HG03439 (cell line): ENCODE measurements around the gene AAK1.
"Not testable (repeated sequence)": the region's sequence is repeated elsewhere in the genome, so short reads cannot be mapped to it uniquely, and the experiment has no call there.

Experiments used
- ATAC-seq: cut with Tn5 transposase; IDR thresholded peaks from one replicate; pipeline ENCODE4 v1.9.1; 2021; ENCODE audit warnings: mild to moderate bottlenecking, moderate library complexity; ENCODE audit not compliant: unreplicated experiment

AAK1 gene

DNA sequence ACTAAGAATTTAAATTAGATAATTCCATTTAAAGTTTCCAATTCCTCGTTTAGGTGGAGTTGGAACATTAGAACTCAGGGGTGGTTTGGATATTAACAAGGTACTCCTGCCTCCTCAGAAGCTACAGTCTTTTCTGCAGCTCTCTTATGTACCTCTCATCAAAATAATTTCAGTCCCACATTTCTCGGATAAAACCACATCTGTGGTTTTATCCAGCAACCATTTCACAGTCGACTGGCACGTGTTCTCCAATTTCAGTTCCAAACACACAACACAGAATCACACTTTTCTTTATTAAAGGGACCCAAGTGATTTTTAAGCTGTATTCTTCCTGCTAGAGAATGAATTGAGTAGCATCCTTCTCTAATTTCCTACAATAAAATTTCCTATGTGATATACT lies 183.6 kb downstream of the AAK1 start:
- no peak for ATAC-seq

DNA sequence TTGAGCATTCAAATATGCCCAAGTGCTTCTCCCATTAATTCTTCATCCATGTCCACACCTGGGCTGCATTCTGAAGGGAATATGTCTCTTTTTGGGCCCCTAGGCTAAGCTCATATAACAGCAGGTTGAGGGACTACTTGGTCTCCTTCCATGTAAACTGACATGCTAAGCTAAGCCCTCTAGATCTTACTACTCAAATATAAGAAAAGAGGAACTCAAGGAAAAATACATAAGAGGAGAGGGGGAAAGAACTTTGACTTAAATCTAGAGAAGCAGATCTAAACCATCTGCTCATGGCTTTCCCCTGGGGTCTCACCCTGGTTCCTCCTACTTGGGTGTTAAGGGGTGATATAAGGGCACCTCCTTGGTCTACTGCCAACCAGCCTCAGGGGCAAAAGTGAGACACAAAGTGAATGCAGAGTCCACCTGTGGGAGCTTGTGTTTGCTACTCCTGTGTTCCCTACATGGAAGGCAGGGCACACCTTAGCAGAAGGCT lies 186.5 kb downstream of the AAK1 start:
- no peak for ATAC-seq

DNA sequence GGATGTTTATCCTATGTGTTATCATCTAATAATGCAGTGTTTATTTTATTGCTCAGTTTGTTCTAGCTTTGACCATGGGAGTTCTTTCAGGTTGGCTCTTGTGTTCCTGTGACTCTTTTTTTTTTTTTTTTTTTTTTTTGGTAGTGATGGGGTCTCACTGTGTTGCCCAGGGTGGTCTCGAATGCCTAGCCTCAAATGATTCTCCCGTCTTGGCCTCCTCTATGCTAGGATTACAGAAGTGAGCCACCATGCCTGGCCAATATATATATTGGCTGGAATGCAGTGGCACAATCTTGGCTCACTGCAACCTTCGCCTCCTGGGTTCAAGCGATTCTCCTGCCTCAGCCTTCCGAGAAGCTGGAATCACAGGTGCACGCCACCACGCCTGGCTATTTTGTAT lies 187.4 kb downstream of the AAK1 start:
- ATAC-seq, result no peak

DNA sequence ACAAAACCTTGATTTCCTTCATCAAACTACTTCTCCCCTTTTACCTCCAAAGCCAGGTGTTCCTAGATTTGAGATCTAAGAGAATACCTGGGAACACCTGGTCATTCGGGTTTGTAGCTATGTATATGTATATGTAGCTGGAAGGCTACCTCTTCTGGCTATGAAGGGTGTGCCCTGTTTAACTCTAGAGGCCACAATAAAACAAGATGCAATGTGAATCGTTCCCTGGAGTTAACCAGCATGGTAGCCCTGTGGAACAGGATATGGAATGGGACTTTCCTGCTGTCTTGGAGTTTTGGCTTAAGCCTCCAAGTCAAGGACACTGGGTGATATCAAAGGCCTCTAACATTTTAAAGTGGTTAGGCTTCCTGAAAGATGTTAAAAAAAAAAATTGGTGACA lies 188.6 kb downstream of the AAK1 start:
- no peak for ATAC-seq

DNA sequence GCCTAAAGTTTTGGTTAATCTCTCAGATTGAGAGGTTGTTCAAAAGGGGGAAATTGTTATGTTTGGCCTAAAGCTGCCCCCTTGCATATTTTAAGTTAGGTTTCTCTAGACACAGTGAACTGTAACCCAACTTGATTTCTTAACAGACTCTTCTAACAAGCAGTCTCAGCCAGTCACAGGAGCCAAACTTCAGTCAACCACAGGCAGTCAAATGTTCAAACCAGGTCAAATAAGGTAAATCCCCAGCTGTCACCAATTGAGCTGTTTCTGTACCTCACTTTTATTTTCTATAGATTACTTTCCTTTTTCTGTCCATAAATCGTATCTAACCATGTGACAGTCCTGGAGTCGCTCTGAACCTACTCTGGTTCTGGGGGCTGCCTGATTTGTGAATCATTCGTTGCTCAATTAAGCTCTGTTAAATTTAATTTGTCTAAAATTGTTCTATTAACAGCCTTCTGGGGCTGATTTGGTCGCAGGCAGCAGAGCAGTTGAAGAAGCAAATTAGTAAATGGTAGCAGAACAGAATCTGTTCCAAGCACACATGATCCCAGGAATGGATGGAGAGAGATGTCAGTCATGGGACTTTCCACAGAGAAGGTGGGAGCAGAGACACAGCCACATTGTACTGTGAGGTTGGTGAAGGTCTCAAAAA lies 189.9 kb downstream of the AAK1 start:
- peak; percentile 89 for ATAC-seq

DNA sequence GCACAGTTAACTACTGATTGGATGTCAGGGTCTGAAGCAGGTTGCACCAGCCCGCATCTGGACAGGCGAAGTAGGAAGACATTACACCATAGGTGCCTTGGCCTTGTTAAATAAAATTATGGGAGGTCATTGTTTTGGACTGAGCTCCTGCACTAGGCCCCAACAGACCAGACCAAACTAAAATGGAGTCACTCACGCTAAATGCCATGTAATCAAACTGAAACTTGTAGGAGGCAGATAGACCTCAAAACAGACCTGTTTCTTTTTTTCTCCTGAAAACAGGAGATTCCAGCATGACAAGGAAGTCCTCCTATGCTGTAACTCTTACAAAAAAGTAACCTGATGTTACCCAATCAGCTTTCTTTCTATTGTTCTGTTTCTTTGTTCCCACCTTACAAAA lies 190.9 kb downstream of the AAK1 start:
- no peak for ATAC-seq

DNA sequence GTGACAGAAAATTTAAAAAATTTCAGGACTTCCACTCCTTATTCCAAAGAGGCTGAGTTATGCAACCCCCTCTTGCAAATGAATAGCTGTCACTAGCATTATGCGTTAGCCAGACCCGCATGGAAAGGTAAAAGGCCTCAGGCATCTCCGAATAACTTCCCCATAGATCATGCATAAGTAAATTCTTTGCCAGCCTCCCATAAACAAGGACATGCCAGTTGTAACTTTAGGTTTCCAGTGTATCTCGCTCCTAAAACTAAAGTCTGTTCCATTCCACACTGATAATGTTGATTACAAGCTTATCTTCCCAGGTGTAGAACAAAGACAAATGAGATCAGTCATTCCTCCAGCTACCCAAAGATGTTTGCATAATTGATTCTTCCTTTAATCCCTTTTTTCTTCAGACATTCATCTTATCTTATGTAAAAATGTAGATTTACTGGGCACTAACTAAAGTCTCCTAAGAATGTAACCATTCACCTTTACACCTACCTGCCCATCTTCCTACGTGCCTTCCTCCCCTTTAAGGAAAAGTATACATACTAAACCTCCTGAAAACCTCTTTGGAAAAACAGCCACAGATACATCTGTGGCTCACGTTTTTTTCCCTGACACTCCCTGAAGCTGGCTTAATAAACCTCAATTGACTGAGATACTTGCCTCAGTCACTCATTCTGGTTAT lies 192.7 kb downstream of the AAK1 start:
- no peak for ATAC-seq

DNA sequence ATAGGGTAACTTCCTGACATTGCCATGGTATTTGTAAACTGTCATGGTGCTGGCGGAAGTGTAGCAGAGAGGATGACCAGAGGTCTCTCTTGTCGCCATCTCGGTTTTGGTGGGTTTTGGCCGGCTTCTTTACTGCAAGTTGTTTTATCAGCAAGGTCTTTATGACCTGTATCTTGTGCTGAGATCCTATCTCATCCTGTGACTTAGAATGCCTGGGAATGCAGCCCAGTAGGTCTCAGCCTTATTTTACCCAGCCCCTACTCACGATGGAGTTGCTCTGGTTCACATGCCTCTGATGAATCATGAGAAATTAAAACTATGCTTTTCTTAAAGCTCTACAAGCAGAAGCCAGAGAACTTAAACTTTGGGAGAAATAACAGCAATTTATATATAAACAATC lies 193.6 kb downstream of the AAK1 start:
- no peak for ATAC-seq

DNA sequence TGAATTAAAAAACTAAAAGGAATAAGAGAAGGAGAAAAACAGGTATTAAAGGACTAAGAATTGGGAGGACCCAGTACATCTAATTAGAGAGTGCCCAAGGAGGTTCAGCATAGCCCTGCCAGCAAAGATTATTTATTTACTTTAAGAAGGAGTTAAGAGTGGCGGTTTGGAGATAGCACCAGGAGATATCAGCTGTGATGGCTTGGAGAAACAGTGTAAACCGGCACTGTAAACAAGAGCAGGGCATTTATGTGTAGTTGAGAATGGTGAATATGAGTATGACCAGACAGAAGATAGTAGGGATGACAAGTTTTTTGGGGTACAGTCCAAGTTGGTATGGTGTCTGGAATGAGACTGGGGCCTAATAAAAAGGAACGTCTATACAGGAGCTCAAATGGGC lies 199.9 kb downstream of the AAK1 start:
- ATAC-seq, result not testable (repeated sequence)

DNA sequence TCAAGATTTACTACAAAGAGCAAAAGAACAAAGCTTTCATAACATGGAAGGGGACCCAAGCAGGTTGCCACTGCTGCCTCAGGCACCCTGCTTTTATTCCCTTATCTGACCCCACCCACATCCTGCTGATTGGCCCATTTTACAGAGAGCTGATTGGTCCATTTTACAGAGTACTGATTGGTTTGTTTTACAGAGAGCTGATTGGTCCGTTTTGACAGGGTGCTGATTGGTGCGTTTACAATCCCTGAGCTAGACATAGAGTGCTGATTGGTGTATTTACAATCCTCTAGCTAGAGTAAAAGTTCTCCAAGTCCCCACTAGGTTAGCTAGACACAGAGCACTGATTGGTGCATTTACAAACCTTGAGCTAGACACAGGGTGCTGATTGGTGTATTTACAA lies 204.0 kb downstream of the AAK1 start:
- ATAC-seq, result not testable (repeated sequence)

DNA sequence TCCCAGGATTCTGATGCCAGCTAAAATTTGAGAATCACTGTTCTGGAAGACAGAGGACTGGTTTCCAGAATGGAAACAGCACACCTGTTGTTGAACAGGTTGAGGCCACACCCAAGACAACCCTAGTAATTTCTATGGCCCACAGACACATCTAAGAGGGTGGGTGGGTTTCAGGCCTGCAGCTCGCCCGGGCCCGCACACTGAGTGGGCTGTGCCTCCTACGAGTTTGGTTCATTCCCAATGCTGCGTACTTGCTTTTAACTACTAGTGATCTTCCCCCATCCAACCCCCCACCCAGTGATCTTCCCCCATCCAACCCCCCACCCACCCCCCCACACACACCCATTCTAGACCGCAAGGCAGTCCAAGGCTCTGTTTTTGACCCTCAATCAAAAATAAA lies 205.0 kb downstream of the AAK1 start:
- no peak for ATAC-seq

DNA sequence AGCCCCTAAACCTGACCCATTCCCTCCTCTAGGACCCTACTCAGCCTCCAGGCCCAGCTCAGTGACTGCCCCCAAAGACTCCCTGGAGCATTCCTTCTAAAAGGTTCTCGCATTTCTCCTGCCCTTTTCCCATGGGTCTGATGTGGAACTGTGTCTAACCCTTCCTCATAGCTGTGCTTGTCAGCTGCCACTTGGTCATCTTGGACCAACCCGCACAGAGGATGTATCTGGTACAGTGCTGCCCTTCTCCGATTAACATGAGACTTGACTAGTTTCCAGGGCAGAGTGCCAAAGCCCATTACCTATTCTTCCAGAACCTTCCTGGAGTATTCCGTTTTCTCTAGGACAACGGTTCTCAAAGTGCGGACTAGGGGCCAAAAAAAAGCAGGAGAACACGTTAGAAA lies 205.8 kb downstream of the AAK1 start:
- no peak for ATAC-seq

DNA sequence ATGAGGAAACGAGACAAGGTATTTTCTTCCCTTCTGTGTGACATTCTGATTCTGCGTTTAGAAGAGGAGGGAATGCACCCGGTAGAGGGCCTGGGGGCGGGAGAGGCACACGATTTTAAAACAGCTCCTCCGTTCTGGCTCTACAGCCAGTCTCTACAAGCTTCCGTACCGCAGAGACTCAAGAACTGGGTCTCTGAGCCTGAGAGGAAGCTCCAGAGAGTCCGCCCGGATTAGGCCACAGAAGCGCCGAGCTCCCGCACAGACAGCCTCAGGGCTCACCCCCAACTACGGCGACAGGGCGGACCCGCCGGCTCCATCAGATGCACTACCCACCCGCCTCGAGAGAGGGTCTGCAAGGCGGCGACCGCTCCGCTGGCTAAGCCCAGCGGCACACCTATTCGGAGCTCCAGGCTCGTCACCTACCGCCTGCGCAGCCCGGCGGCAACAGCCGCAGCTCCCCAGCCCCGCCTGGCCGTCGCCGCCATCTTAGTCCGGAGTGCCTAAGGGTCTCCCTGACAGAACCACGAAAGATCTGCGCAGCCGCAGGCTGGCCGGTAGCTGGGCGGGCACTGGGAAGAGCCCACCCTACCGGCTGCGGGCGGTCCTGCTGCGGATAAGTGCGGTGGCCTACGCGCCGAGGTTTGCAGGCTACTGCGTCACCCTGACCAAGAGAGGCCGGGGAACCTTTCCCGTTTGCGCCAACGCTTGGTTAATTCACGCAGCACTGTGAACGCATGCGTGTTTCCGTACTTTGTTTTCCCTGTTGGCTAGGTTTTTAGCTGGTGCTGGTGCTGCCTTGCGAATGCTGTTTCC lies 206.4 kb downstream of the AAK1 start, which contains the start of gene NFU1:
Gene NFU1, minus strand, starts transcription at position 498 of the 813 bp plus-strand sequence. Its CDS starts 13 bp downstream, at position 485.
- peak; percentile 98 for ATAC-seq

DNA sequence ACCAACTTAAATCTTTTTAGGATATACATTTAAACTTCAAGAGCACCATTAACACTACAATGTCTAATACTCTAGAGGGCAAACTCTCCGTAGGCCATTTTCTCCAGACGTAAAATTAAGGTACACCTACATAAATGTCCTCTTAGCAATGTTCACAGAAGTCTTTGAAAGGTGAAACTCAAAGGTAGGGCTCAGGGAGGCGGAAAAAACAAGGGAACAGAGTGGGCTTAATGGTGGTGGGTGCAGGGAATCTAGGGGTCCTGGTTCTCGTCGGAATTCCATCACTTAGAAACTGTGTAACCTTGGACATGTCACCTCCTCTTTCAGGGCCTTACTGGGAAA lies 207.0 kb downstream of the AAK1 start:
- ATAC-seq, result no peak

DNA sequence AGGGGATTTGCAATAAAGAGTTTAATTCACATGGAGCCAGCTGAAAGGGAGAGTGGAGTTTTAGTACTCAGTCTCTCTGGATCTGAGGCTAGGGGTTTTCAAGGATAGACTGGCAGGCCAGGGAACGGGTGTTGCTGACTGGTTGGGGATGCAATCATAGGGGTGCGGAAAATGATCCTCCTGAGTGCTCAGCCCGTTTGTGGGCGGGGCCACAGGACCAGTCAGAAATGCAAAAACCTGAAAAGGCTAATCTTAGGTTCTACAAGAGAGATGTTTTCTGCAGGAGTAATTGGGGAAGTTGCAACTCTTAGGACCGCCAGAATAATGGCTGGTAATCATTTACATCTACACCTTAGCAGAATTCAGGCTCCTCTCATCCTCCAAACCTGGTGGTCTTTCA lies 208.8 kb downstream of the AAK1 start:
- ATAC-seq, result no peak

DNA sequence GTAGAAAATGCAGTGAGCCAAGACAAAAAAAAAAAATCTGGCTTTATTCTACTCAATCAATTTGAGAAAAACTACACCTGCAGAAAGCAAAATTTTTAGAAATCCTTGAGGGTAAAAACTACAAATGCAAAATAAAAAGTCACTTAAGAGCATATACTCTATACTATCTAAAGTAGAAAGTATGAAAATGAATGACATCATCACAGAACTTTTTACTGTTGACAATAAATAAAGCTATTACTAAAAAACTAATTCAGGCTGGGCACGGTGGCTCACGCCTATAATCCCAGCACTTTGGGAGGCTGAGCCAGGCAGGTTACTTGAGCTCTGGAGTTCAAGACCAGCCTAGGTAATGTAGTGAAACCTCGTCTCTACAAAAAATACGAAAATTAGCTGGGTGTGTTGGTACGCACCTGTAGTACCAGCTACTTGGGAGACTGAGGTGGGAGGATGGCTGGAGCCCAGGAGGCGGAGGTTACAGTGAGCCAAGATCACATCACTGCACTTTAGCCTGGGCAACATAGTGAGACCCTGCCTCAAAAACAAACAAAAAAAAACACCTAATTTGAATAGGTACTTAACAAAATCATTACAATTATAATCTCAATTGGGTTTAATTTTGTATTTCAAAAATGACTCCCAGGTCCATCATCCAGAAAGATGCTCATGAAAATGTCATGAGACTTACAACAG lies 213.9 kb downstream of the AAK1 start:
- no peak for ATAC-seq

DNA sequence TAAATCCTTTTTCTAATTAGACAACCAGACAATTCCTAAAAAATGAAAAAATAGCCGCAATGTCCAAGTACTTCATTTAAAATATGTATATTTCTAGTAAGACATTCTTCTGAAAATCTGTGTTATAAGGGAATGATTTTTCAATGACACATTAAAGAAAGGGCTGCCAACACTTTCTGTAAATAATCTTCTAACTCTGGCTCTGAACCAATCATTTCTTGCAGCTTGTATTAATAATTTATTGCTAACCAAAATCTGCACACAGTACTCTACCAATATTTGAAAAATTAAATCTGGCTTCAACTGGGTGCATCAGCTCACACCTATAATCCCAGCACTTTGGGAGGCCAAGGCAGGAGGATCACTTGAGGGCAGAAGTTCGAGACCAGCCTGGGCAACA lies 214.6 kb downstream of the AAK1 start:
- ATAC-seq, result no peak

DNA sequence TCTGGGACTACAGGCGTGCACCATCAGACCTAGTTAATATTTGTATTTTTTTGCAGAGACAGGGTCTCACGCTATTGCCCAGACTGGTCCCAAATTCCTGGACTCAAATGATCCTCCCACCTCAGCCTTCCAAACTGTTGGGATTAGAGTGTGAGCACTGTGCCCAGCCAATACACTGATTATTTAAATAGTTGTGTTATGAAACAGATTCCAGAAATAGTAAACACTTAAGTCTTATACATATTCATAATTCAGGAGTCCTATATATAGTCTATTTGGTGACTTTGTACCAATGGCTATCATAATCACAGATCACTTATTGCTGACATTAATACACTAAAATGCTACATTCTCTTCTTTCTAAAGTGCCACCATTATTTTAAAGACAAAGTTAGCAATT lies 219.1 kb downstream of the AAK1 start:
- ATAC-seq, result no peak

DNA sequence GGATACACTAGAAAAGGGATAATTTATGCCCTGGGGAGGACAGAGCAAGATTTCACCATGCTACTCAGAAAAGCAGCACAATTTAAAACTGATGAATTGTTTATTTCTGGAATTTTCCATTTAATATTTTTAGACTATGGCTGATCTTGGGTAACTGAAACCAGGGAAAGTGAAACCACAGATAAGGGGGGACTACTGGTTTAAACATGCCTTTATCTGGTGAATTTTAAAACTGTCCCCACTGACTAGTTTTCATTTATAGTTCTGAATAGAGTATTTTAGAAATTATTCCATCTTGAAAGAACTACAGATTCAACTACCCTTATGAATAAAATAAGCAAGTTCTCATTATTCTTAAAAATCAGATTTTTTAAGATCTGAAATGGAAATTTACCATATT lies 221.3 kb downstream of the AAK1 start:
- no peak for ATAC-seq

DNA sequence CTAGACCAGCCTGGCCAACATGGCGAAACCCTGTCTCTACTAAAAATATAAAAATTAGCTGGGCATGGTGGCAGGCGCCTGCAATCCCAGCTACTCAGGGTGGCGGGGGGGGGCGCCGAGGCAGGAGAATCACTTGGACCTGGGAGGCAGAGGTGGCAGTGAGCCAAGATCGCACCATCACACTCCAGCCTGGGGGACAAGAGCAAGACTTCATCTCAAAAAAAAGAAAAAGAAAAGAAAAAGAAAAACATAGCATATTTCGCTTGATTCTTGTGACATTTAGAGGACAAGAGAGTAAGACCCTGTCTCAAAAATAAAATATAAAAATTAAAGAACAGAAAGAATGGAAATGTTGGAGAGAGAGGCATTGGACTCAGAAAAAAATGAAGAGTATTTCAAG lies 224.4 kb downstream of the AAK1 start:
- not testable (repeated sequence) for ATAC-seq

DNA sequence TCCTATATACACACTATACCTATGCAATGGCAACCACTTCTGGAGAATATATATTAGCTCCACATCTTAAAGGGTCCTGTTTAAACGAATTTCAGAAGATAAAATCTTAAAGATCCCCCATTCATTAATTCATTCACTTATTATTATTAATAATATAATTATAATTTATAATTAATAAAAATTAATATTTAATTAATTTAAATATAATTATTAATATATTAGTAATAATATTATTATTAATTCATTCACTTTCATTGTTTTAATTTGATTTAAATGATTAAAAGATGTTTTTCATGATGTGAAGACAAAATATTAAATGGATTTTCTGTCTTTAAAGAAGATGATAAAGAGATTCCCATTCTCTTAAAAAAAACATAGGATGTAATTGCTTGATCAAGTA lies 227.4 kb downstream of the AAK1 start:
- no peak for ATAC-seq
